ENCODE data around the gene ATP6V0A1. TPM values are rescaled to one million over a fixed set of nuclear protein-coding genes. Genes with fewer than 3 reads are reported as not detected.

The ATP6V0A1 gene
- total and polyA plus RNA-seq, 12 donors = 42.9 to 126 (median 88.3) TPM

- H3K27me3 ChIP-seq = no peaks in the 10 kb centered on the region
- peaks cover 30 to 49% of the 10 kb centered on the region in 2 donors for H3K4me1 ChIP-seq (replicated peaks in 1 of 2)
- H3K36me3 ChIP-seq (replicated peaks in 1 of 2) = no peaks in the 10 kb centered on the region
- peak overlapping the region in 2 of 5 donors; percentile 26 to 52 for H3K27ac ChIP-seq
- TF ChIP-seq, protein P1, sequence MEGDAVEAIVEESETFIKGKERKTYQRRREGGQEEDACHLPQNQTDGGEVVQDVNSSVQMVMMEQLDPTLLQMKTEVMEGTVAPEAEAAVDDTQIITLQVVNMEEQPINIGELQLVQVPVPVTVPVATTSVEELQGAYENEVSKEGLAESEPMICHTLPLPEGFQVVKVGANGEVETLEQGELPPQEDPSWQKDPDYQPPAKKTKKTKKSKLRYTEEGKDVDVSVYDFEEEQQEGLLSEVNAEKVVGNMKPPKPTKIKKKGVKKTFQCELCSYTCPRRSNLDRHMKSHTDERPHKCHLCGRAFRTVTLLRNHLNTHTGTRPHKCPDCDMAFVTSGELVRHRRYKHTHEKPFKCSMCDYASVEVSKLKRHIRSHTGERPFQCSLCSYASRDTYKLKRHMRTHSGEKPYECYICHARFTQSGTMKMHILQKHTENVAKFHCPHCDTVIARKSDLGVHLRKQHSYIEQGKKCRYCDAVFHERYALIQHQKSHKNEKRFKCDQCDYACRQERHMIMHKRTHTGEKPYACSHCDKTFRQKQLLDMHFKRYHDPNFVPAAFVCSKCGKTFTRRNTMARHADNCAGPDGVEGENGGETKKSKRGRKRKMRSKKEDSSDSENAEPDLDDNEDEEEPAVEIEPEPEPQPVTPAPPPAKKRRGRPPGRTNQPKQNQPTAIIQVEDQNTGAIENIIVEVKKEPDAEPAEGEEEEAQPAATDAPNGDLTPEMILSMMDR (IDR thresholded peaks at IDR 0.05) = no peak
- no peak for TF ChIP-seq POLR2A (IDR thresholded peaks at IDR 0.05)
- DNase-seq = no peak
- intact Hi-C loops (cut with DNase I) = no loop called here
- H3K9me3 ChIP-seq (replicated peaks in 1 of 3) = no peaks in the 10 kb centered on the region
- 67 to 71% (median 70%) methylated on average over 4 of the region's 4 CpGs for WGBS, 4 donors
- no peak overlapping the region for H3K4me3 ChIP-seq
Observed at GRCh38 chr17:42411361-42411760, 47.3 kb upstream of the ATP6V0A1 start.

- Histone ChIP-seq H3K4me3 (no peak overlapping the region), H3K9me3 (replicated peaks in 1 of 3) (no peaks in the 10 kb centered on the region), H3K4me1 (replicated peaks in 1 of 2) (peaks cover 23 to 41% of the 10 kb centered on the region in 2 donors), H3K27me3 (no peaks in the 10 kb centered on the region), H3K27ac (peak overlapping the region in 1 of 5 donors; percentile 52), H3K36me3 (replicated peaks in 1 of 2) (no peaks in the 10 kb centered on the region)
- WGBS, 4 donors = 80 to 88% (median 84%) methylated on average over 5 to 11 of the region's 11 CpGs
- intact Hi-C loops (cut with DNase I) = no loop called here
- TF ChIP-seq, protein P1 (IDR thresholded peaks at IDR 0.05) = no peak
- TF ChIP-seq POLR2A (IDR thresholded peaks at IDR 0.05) = no peak
- no peak for DNase-seq
Observed at GRCh38 chr17:42411905-42412679, 46.6 kb upstream of the ATP6V0A1 start.

GRCh38 chr17:42413464-42414040, 45.1 kb upstream of the ATP6V0A1 start:
- intact Hi-C loops (cut with DNase I) = no loop called here

More at GRCh38 chr17:42413464-42414040, 45.1 kb upstream of the ATP6V0A1 start:
- Histone ChIP-seq H3K9me3 (replicated peaks in 1 of 3) (no peaks in the 10 kb centered on the region), H3K36me3 (replicated peaks in 1 of 2) (no peaks in the 10 kb centered on the region), H3K4me1 (replicated peaks in 1 of 2) (peaks cover 12 to 28% of the 10 kb centered on the region in 2 donors), H3K4me3 (no peak overlapping the region), H3K27ac (no peak overlapping the region), H3K27me3 (no peaks in the 10 kb centered on the region)
- TF ChIP-seq POLR2A (IDR thresholded peaks at IDR 0.05) = no peak
- TF ChIP-seq, protein P1 (IDR thresholded peaks at IDR 0.05) = no peak
- 69 to 93% (median 71%) methylated on average over 3 of the region's 3 CpGs for WGBS, 4 donors
- peak in 1 of 7 donors; percentile 9 for DNase-seq
